ENCODE measurements around the gene VRK2. TPM values are rescaled to one million over a fixed set of nuclear protein-coding genes. Genes with fewer than 3 reads are reported as not detected.

The VRK2 gene
- total RNA-seq, 1 experiment from 2014 or later = 42.8 TPM

DNA sequence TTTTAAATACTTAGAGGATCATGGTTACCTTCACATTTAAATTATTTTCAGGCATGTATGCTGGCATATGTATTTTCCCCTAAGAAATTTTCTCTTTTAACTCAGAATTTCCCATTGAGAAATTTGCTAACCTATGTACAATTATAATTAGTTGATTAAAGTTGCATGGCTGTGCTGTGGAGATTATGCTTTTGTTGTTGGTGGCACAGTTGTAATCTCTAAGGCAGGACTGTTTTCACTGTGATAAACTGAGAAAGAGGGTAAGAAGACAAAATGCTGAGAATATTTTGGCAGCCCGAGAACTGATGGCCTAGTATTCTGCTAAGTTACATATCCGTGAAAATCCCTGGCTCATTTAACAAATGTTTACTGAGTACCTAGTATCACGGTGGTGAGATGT, 1.4 kb downstream of the VRK2 start:
- Histone ChIP-seq H3K79me2 (ENCODE audit: low read depth) (peaks cover 29% of the 10 kb centered on the region), H3K4me3 (peak overlapping the region; percentile 65)

GRCh38 chr2:58051445-58051844, 4.8 kb downstream of the VRK2 start:
- H3F3A ChIP-seq (ENCODE audit: insufficient read depth, low read depth) = no peaks in the 10 kb centered on the region; the same call in 1 of the 2 replicates
- no peak for DNase-seq
- BruUV-seq (replicated peaks) = no TSS peak
- H3K36me3 ChIP-seq (ENCODE audit: low read depth) = peaks cover 10% of the 10 kb centered on the region
- H3K9me3 ChIP-seq (ENCODE audit: insufficient read depth, low read depth) = no peaks in the 10 kb centered on the region
- H3K79me2 ChIP-seq (ENCODE audit: low read depth) = peaks cover 35% of the 10 kb centered on the region
- peaks cover 26% of the 10 kb centered on the region for H3K4me1 ChIP-seq (replicated peaks; ENCODE audit: insufficient read depth)
- H4K20me1 ChIP-seq (ENCODE audit: insufficient read depth) = 0 out of 2 replicates have a peak, but pooled peaks cover 7% of the 10 kb centered on the region
- no peak overlapping the region for H3K4me2 ChIP-seq
- TF ChIP-seq CTCF (conservative IDR thresholded peaks at IDR 0.05) = no peak
- no peak for TF ChIP-seq EZH2 (IDR thresholded peaks at IDR 0.05; ENCODE audit: low read depth)
- H2AFZ ChIP-seq = no peak overlapping the region
- H3K9me2 ChIP-seq (ENCODE audit: insufficient read depth) = no peaks in the 10 kb centered on the region
- POLR2A ChIA-PET (ENCODE audit: unreplicated experiment) = no interaction called here
- H3K27ac ChIP-seq = no peak overlapping the region
- H3K27me3 ChIP-seq (ENCODE audit: insufficient read depth, low read depth) = no peaks in the 10 kb centered on the region
- intact Hi-C loops (cut with micrococcal nuclease; ENCODE audit: unreplicated experiment) = no loop called here
- CTCF ChIA-PET = interaction anchor here (0.6 kb wide), 2 partner anchors 47 to 498 kb away, joined by 3 to 4 read pairs; no protein-coding TSS in a partner anchor
- no peak overlapping the region for H3K4me3 ChIP-seq

More for the DNA sequence above, 1.4 kb downstream of the VRK2 start:
- Histone ChIP-seq H3K4me1 (replicated peaks; ENCODE audit: insufficient read depth) (peaks cover 29% of the 10 kb centered on the region), H3F3A (ENCODE audit: insufficient read depth, low read depth) (peaks cover 11% of the 10 kb centered on the region), H3K9me2 (ENCODE audit: insufficient read depth) (no peaks in the 10 kb centered on the region), H4K20me1 (ENCODE audit: insufficient read depth) (no peaks in the 10 kb centered on the region), H3K27me3 (ENCODE audit: insufficient read depth, low read depth) (no peaks in the 10 kb centered on the region), H3K36me3 (ENCODE audit: low read depth) (peaks cover 10% of the 10 kb centered on the region), H3K27ac (peak overlapping the region; percentile 81; the same call in 1 of the 2 replicates), H2AFZ (peak overlapping the region; percentile 83), H3K4me2 (peak overlapping the region; percentile 90), H3K9me3 (ENCODE audit: insufficient read depth, low read depth) (no peaks in the 10 kb centered on the region; the same call in 1 of the 2 replicates)
- no TSS peak for BruUV-seq (replicated peaks)
- TF ChIP-seq CTCF (conservative IDR thresholded peaks at IDR 0.05) = no peak
- no peak for TF ChIP-seq EZH2 (IDR thresholded peaks at IDR 0.05; ENCODE audit: low read depth)
- POLR2A ChIA-PET (ENCODE audit: unreplicated experiment) = no interaction called here
- CTCF ChIA-PET = no interaction called here
- DNase-seq = no peak
- intact Hi-C loops (cut with micrococcal nuclease; ENCODE audit: unreplicated experiment) = loop anchor here (5.0 kb wide), 2 partner anchors 66 to 141 kb away; no protein-coding TSS in a partner anchor

GRCh38 chr2:58052978-58053377, 6.4 kb downstream of the VRK2 start:
- Histone ChIP-seq H3K4me2 (no peak overlapping the region), H3K27me3 (ENCODE audit: insufficient read depth, low read depth) (no peaks in the 10 kb centered on the region), H3K27ac (no peak overlapping the region), H3K4me3 (no peak overlapping the region), H3K79me2 (ENCODE audit: low read depth) (peaks cover 24% of the 10 kb centered on the region), H3K36me3 (ENCODE audit: low read depth) (peaks cover 11% of the 10 kb centered on the region), H3K9me3 (ENCODE audit: insufficient read depth, low read depth) (no peaks in the 10 kb centered on the region), H4K20me1 (ENCODE audit: insufficient read depth) (0 out of 2 replicates have a peak, but pooled peaks cover 7% of the 10 kb centered on the region), H3F3A (ENCODE audit: insufficient read depth, low read depth) (no peaks in the 10 kb centered on the region; the same call in 1 of the 2 replicates), H3K4me1 (replicated peaks; ENCODE audit: insufficient read depth) (peaks cover 22% of the 10 kb centered on the region), H3K9me2 (ENCODE audit: insufficient read depth) (no peaks in the 10 kb centered on the region), H2AFZ (no peak overlapping the region)
- POLR2A ChIA-PET (ENCODE audit: unreplicated experiment) = no interaction called here
- no TSS peak for BruUV-seq (replicated peaks)
- CTCF ChIA-PET = interaction anchor here (0.6 kb wide), 1 partner anchor 397 kb away, joined by 5 read pairs; no protein-coding TSS in a partner anchor
- no peak for DNase-seq
- no peak for TF ChIP-seq EZH2 (IDR thresholded peaks at IDR 0.05; ENCODE audit: low read depth)
- TF ChIP-seq CTCF (conservative IDR thresholded peaks at IDR 0.05) = no peak
- intact Hi-C loops (cut with micrococcal nuclease; ENCODE audit: unreplicated experiment) = no loop called here

All from PC-9 (cell line).